HCT116 (cell line): ENCODE measurements around the gene TMEM232.

ENCODE experiments used
- CTCF ChIP-seq, 3 experiments: fragments of 200-600 bp in 1 of 3; sonication (generic) in 1 of 3; IDR thresholded peaks in 2 of 3; conservative IDR thresholded peaks in 1 of 3; 2 replicates each; pipeline ENCODE4 v1.5.1; 2012 to 2017; ENCODE audit warnings: low read depth in 2 of 3, low read length in 2 of 3, antibody characterized with exemption in 1 of 3, borderline replicate concordance in 1 of 3, control low read depth in 1 of 3, mild to moderate bottlenecking in 1 of 3, mixed read lengths in 1 of 3, mixed run types in 1 of 3, moderate library complexity in 1 of 3; ENCODE audit not compliant: insufficient read depth in 1 of 3
- FOSL1 ChIP-seq: IDR thresholded peaks from 2 replicates; pipeline ENCODE4 v1.6.1; 2012; ENCODE audit warnings: low read depth
- MAX ChIP-seq: IDR thresholded peaks from 2 replicates; pipeline ENCODE4 v1.6.1; 2012
- POLR2A ChIP-seq: IDR thresholded peaks from 2 replicates; pipeline ENCODE4 v1.7.0; 2011; ENCODE audit warnings: borderline replicate concordance; ENCODE audit not compliant: insufficient read depth, insufficient read length; ENCODE audit errors: extremely low read depth
- RAD21 ChIP-seq: IDR thresholded peaks from 2 replicates; pipeline ENCODE4 v1.6.1; 2012; ENCODE audit warnings: low read depth, mild to moderate bottlenecking
- REST ChIP-seq: IDR thresholded peaks from 2 replicates; pipeline ENCODE4 v1.6.1; 2012; ENCODE audit warnings: low read depth
- SIN3A ChIP-seq: IDR thresholded peaks from 2 replicates; pipeline ENCODE4 v1.6.1; 2012; ENCODE audit warnings: low read depth
- TCF7L2 ChIP-seq: IDR thresholded peaks from 2 replicates; pipeline ENCODE4 v1.7.0; 2011; ENCODE audit warnings: borderline replicate concordance, inconsistent platforms; ENCODE audit not compliant: insufficient read depth, insufficient read length; ENCODE audit errors: extremely low read depth
- YY1 ChIP-seq: IDR thresholded peaks from 2 replicates; pipeline ENCODE4 v1.6.1; 2011; ENCODE audit warnings: low read length, low read depth, moderate library complexity, mild to moderate bottlenecking; ENCODE audit not compliant: insufficient replicate concordance; ENCODE audit errors: extremely low read depth
- ZNF274 ChIP-seq: fragments of 200-500 bp; sonication (Bioruptor generic); IDR thresholded peaks from 2 replicates; pipeline ENCODE4 v1.6.1; 2014; ENCODE audit warnings: mild to moderate bottlenecking, low read depth, low read length, inconsistent platforms

- TF ChIP-seq POLR2A (no peak), FOSL1 (no peak), REST (no peak), CTCF (IDR thresholded peaks at IDR 0.05 in 2 of 3, conservative IDR thresholded peaks at IDR 0.05 in 1 of 3; ENCODE audit: borderline replicate concordance in 1 of 3, insufficient read depth in 1 of 3, low read depth in 2 of 3, low read length in 2 of 3) (no peak), YY1 (no peak), MAX (no peak), RAD21 (no peak), SIN3A (no peak), ZNF274 (no peak), TCF7L2 (no peak)
These were observed 216.3 kb downstream of the TMEM232 start for GRCh38 chr5:110510146-110510545.
